ENCODE results near the gene FBXL16. TPM values are rescaled to one million over a fixed set of nuclear protein-coding genes. Genes with fewer than 3 reads are reported as not detected.
A peak's percentile ranks its signal among the peaks of the same experiment; 100 is the strongest.

The FBXL16 gene
- total RNA-seq, 6 donors from 2014 or later = 1.0 to 8.1 (median 4.1) TPM

GRCh38 chr16:724188-725040 is 18.8 kb upstream of the FBXL16 start:
- 55 to 78% methylated on average over 4 to 5 of the region's 29 CpGs for WGBS, 2 donors
- Histone ChIP-seq H3K27me3 (peaks cover 0 to 29% (median 17%) of the 10 kb centered on the region in 4 donors), H3K4me1 (peaks cover 34 to 62% (median 50%) of the 10 kb centered on the region in 4 donors), H3K27ac (no peak overlapping the region), H3K9me3 (no peaks in the 10 kb centered on the region), H3K4me3 (no peak overlapping the region), H3K36me3 (peaks cover 0 to 3% (median 0%) of the 10 kb centered on the region in 4 donors)
- peak in 1 of 2 donors; percentile 79 for DNase-seq
- ATAC-seq (ENCODE audit: low FRiP score in 2 of 2) = no peak
- TF ChIP-seq POLR2AphosphoS5 (IDR thresholded peaks at IDR 0.05) = no peak
- TF ChIP-seq EP300 (IDR thresholded peaks at IDR 0.05) = no peak
- no peak for TF ChIP-seq CTCF (IDR thresholded peaks at IDR 0.05)
- no peak for TF ChIP-seq POLR2A (IDR thresholded peaks at IDR 0.05)

- peaks cover 31 to 58% (median 55%) of the 10 kb centered on the region in 4 donors for H3K4me1 ChIP-seq
- no peak for TF ChIP-seq CTCF (IDR thresholded peaks at IDR 0.05)
- ATAC-seq (ENCODE audit: low FRiP score in 2 of 2) (no peak), DNase-seq (no peak)
- WGBS, 2 donors = 80 to 93% methylated on average over 1 to 9 of the region's 9 CpGs
- no peak overlapping the region for H3K4me3 ChIP-seq
- peaks cover 0 to 29% (median 17%) of the 10 kb centered on the region in 4 donors for H3K27me3 ChIP-seq
- no peaks in the 10 kb centered on the region for H3K9me3 ChIP-seq
- H3K36me3 ChIP-seq = peaks cover 0 to 3% (median 0%) of the 10 kb centered on the region in 4 donors
- no peak overlapping the region for H3K27ac ChIP-seq
These were observed 18.1 kb upstream of the FBXL16 start for GRCh38 chr16:723695-724094.

- WGBS, 2 donors = 83 to 90% methylated on average over 10 to 23 of the region's 24 CpGs
- peak in 1 of 2 donors; percentile 59 for DNase-seq
- H3K4me1 ChIP-seq = peaks cover 24 to 52% (median 48%) of the 10 kb centered on the region in 4 donors
These were observed 17.4 kb upstream of the FBXL16 start for GRCh38 chr16:722835-723633.

More at GRCh38 chr16:722835-723633, 17.4 kb upstream of the FBXL16 start:
- Histone ChIP-seq H3K36me3 (peaks cover 0 to 3% (median 0%) of the 10 kb centered on the region in 4 donors), H3K9me3 (no peaks in the 10 kb centered on the region), H3K27ac (no peak overlapping the region), H3K4me3 (no peak overlapping the region), H3K27me3 (peaks cover 0 to 25% (median 15%) of the 10 kb centered on the region in 4 donors)
- TF ChIP-seq POLR2A (IDR thresholded peaks at IDR 0.05) (no peak), CTCF (IDR thresholded peaks at IDR 0.05) (no peak), POLR2AphosphoS5 (IDR thresholded peaks at IDR 0.05) (no peak), EP300 (IDR thresholded peaks at IDR 0.05) (no peak)
- ATAC-seq (ENCODE audit: low FRiP score in 2 of 2) = no peak

Data from upper lobe of left lung (tissue), 6 donors.